ENCODE data around the gene SLC48A1. TPM values are rescaled to one million over a fixed set of nuclear protein-coding genes. Genes with fewer than 3 reads are reported as not detected.

SLC48A1 gene
- total RNA-seq, 1 experiment from 2014 or later = 19.4 TPM

- DNase-seq (ENCODE audit: unreplicated experiment) = no peak
- ChIA-PET CTCF (interaction anchor here (1.1 to 38.2 kb wide), 4 partner anchors 11 to 46 kb away, joined by 3 to 622 read pairs (median 39); no protein-coding TSS in a partner anchor), POLR2A (interaction anchor here (0.8 to 1.8 kb wide), 2 partner anchors 9 to 50 kb away, joined by 3 to 5 read pairs; no protein-coding TSS in a partner anchor)
- Mint-ChIP-seq H3K4me1 (ENCODE audit: insufficient read depth, unreplicated experiment) (no peaks in the 10 kb centered on the region), H3K27me3 (ENCODE audit: insufficient read depth, unreplicated experiment) (no peaks in the 10 kb centered on the region), H3K27ac (ENCODE audit: low read depth, unreplicated experiment) (no peak overlapping the region), H3K4me3 (ENCODE audit: unreplicated experiment) (no peak overlapping the region), H3K9me3 (ENCODE audit: unreplicated experiment) (no peaks in the 10 kb centered on the region), H3K36me3 (ENCODE audit: insufficient read depth, unreplicated experiment) (peaks cover 84% of the 10 kb centered on the region)
- intact Hi-C loops (cut with micrococcal nuclease) = no loop called here
- BruUV-seq (replicated peaks) = no TSS peak
- TF ChIP-seq CTCF (IDR thresholded peaks at IDR 0.05; ENCODE audit: unreplicated experiment) = no peak
Measured at GRCh38 chr12:47789141-47789540, 16.1 kb downstream of the SLC48A1 start.

GRCh38 chr12:47789712-47790489 is 16.9 kb downstream of the SLC48A1 start:
- Mint-ChIP-seq H3K4me1 (ENCODE audit: insufficient read depth, unreplicated experiment) (no peaks in the 10 kb centered on the region), H3K27ac (ENCODE audit: low read depth, unreplicated experiment) (no peak overlapping the region), H3K27me3 (ENCODE audit: insufficient read depth, unreplicated experiment) (no peaks in the 10 kb centered on the region), H3K9me3 (ENCODE audit: unreplicated experiment) (no peaks in the 10 kb centered on the region), H3K4me3 (ENCODE audit: unreplicated experiment) (no peak overlapping the region), H3K36me3 (ENCODE audit: insufficient read depth, unreplicated experiment) (peaks cover 82% of the 10 kb centered on the region)
- BruUV-seq (replicated peaks) = no TSS peak
- intact Hi-C loops (cut with micrococcal nuclease) = no loop called here
- ChIA-PET CTCF (interaction anchor here (0.6 to 38.2 kb wide), 5 partner anchors 11 to 60 kb away, joined by 3 to 622 read pairs (median 15); no protein-coding TSS in a partner anchor), POLR2A (interaction anchor here (0.8 to 1.8 kb wide), 2 partner anchors 10 to 50 kb away, joined by 3 to 5 read pairs; no protein-coding TSS in a partner anchor)
- no peak for TF ChIP-seq CTCF (IDR thresholded peaks at IDR 0.05; ENCODE audit: unreplicated experiment)
- DNase-seq (ENCODE audit: unreplicated experiment) = no peak

DNA sequence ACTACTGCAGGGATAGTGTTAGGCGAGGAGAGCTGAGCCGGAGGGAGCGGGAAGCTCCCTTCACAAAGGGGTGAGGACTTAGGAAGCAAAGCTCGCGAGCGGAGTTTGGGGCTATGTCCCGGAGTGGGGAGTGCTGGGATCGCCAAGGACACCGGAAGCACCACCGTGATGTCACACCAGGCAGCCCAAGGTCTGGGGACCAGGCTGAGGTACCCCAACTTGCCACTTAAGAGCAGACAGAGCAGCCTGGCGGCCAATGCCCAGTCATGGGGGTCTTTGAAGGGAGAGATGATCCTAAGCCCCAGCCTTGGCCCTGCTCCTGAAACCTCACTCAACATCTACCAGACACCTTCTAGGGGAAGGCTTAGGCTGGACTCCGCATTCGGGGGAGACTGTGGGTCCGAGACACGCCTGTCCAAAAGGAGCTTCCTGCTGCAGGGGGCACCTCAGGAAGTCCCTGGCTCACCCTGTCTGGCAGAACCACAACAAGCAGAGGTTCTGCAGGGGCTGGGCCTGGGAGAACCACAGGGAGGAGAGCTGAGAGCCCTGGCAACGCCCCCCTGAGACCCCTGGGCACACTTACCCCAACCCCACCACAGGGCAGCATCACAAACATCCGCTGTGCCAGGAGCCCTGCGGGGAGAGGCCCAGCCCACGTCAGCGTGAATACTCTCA is 17.8 kb downstream of the SLC48A1 start:
- peaks cover 75% of the 10 kb centered on the region for H3K36me3 Mint-ChIP-seq (ENCODE audit: insufficient read depth, unreplicated experiment)
- intact Hi-C loops (cut with micrococcal nuclease) = no loop called here
- H3K27me3 Mint-ChIP-seq (ENCODE audit: insufficient read depth, unreplicated experiment) = no peaks in the 10 kb centered on the region
- H3K4me1 Mint-ChIP-seq (ENCODE audit: insufficient read depth, unreplicated experiment) = no peaks in the 10 kb centered on the region
- POLR2A ChIA-PET = interaction anchor here (0.8 to 1.8 kb wide), 2 partner anchors 11 to 22 kb away, joined by 3 to 5 read pairs; no protein-coding TSS in a partner anchor
- no peaks in the 10 kb centered on the region for H3K9me3 Mint-ChIP-seq (ENCODE audit: unreplicated experiment)
- DNase-seq (ENCODE audit: unreplicated experiment) = no peak
- H3K27ac Mint-ChIP-seq (ENCODE audit: low read depth, unreplicated experiment) = no peak overlapping the region
- no TSS peak for BruUV-seq (replicated peaks)
- TF ChIP-seq CTCF (IDR thresholded peaks at IDR 0.05; ENCODE audit: unreplicated experiment) = no peak
- H3K4me3 Mint-ChIP-seq (ENCODE audit: unreplicated experiment) = no peak overlapping the region
- CTCF ChIA-PET = interaction anchor here (0.6 to 38.2 kb wide), 7 partner anchors 12 to 852 kb away, joined by 3 to 622 read pairs (median 3); no protein-coding TSS in a partner anchor

DNA sequence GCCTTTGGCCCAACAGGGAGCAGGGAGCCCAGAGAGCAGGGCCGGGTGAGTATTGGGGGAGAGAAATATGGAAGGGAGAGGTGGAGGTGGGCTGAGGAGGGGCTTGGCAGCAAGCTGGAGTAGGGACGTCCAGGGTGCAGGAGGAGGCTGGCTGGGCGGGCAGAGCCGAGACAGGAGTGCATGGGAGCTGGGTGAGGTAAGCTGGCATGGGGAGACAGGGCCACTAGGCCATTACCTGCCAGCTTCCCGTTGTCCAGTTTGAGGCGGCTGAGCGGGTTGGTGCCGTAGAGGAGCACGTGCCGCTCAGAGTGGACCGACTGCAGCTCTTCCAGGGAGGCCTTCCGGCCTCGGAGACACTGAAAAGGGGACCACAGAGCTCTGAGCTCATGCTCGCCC is 18.3 kb downstream of the SLC48A1 start:
- no peak for DNase-seq (ENCODE audit: unreplicated experiment)
- CTCF ChIA-PET = interaction anchor here (0.6 to 38.2 kb wide), 5 partner anchors 12 to 851 kb away, joined by 3 to 622 read pairs (median 15); no protein-coding TSS in a partner anchor
- no peak overlapping the region for H3K27ac Mint-ChIP-seq (ENCODE audit: low read depth, unreplicated experiment)
- POLR2A ChIA-PET = interaction anchor here (0.8 kb wide), 1 partner anchor 22 kb away, joined by 3 read pairs; no protein-coding TSS in a partner anchor
- no peak for TF ChIP-seq CTCF (IDR thresholded peaks at IDR 0.05; ENCODE audit: unreplicated experiment)
- no peaks in the 10 kb centered on the region for H3K9me3 Mint-ChIP-seq (ENCODE audit: unreplicated experiment)
- peaks cover 69% of the 10 kb centered on the region for H3K36me3 Mint-ChIP-seq (ENCODE audit: insufficient read depth, unreplicated experiment)
- BruUV-seq (replicated peaks) = no TSS peak
- no peaks in the 10 kb centered on the region for H3K4me1 Mint-ChIP-seq (ENCODE audit: insufficient read depth, unreplicated experiment)
- no peak overlapping the region for H3K4me3 Mint-ChIP-seq (ENCODE audit: unreplicated experiment)
- intact Hi-C loops (cut with micrococcal nuclease) = no loop called here
- no peaks in the 10 kb centered on the region for H3K27me3 Mint-ChIP-seq (ENCODE audit: insufficient read depth, unreplicated experiment)
